Stimulated activated CD4-positive, alpha-beta T cell treated with anti-CD3 and anti-CD28 coated beads, Interleukin-1b, Interleukin-23, amount 100 ng/mL, for 4 hours (primary cell): Measurements from ENCODE around the gene DPYSL3.

ENCODE experiments used
- DNase-seq, 2 donors: peaks; one replicate each; pipeline ENCODE4 v3.0.0-alpha.2; 2020; ENCODE audit warnings: low read depth in 2 of 2

The DPYSL3 gene

DNA sequence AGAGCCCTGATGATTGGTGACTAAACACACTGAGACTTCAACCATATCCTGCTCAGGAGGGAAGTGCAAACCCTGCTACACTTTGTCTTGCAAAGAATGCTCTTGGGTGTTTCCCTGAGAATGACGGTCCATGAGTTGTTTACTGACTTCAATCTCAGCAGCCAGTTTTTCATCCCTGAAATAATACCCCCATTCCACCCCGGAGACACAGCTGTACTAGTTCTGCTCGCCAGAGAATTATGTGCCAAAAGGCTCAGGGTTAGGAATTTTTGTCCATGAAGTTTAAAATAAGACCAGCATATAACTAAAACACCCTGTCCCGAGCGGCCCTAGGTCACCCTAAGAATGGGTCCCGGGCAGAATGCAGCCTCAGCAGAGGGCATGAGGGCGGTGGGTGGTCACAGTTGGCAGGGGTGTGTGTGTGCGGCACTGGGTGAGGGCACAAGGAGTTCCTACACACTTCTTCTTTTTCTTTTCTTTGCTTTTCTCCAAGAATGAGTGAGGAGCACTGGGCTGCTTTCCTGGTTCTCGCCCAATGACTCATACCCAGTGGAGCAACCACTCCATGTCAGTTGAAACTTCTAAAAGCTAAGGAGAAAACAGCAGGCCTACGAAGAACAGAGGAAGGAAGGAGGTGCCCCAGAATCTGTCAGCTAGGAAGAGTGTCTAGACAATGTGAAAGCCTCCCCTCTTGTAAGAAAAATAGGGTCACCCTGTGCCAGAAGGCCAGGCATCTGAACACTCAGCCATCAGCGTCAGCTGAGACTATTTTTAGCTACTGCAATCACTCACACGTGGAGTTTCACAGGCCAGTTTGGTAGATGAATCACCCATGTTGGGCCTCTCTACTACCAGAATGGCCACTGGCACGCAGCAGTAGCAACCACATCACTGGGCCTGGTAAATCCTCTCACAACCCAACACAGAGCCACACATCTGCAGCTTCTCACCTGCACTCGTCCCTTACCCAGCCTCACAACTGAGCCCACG, 105.9 kb downstream of the DPYSL3 start:
- DNase-seq, result no peak

DNA sequence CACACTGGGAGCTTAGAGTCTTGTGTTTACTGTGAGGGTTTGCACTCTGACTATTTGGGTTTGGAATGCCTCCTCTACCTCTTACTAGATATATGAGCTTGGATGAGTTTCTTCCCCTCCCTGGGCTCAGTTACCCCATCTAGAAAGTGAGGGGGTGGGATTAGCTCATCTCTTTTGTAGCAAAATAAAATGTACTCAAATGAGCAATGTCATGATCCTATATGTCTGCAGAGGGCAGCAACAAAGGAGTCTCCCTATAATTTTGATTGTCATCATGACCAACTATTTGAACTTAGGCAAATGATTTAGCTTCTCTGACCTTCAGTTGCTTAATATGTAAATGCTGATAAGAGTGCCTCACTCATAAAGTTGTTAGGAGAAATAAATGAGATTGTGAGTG, 109.0 kb downstream of the DPYSL3 start:
- DNase-seq, result no peak

DNA sequence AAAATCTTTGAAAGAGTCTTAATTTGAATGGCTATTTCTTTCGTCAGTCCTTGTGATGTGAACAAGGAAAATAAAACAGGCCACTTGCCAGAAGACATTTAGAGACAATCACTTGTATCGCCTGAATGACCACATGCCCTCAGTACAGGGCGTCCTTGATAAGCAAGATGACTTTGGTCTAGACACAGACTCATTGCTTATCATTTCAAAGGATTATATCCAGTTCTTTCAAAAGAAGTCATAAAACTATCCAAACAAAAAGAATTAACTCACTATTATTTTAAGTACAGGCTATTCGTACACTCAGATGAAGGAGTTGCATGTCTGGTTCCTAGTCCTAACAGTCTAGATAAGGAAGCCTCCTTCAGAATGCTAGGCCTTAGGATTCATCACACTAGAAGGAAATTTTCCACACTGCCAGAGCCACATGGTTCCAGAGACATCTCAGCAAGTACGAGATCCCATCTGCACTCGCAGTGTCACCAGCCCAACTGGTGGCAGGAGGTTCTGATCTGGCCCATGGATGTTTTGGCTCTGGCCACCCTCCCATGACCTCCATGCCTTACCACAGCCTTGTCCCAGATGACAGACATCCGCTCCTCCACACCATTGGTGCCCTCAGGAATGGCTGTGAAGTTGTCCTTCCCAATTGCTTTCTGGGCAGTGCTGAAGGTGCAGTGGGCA, 109.6 kb downstream of the DPYSL3 start:
- DNase-seq, result no peak

DNA sequence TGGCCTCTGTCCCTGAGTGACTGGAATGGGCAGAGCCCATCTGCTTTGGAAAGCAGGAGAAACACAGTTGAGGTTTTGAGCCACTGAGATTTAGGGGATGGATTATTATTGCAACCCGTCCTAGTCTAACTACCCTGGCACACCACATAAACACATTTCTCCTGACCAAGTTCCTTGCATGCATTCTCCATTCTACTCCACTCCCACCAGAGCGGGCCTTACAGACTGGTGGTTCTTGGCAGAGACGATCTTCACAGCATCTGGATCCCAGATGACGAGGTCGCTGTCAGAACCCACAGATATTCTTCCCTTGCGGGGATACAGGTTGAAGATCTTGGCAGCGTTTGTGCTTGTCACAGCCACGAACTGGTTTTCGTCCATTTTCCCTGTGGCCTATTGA, 111.0 kb downstream of the DPYSL3 start:
- DNase-seq, result no peak

DNA sequence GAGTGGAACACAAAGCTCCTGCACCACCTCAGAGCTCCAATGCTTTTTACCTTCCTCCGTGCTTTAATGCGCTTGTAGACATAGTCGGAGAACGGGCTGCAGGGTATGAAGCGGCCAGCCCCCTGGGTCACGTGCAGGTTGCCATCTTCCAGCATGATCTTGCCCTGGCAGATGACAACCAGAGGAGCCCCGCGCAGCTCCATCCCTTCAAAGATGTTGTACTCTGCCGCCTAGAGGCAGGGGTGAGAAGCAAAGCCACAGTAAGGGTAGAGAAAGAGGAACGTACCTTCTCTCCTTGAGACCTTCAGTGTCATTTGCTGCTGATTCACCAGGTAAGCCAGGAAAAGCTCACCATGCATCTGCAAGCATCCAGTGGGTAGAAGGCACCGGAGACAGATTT, 112.3 kb downstream of the DPYSL3 start:
- DNase-seq, result no peak

DNA sequence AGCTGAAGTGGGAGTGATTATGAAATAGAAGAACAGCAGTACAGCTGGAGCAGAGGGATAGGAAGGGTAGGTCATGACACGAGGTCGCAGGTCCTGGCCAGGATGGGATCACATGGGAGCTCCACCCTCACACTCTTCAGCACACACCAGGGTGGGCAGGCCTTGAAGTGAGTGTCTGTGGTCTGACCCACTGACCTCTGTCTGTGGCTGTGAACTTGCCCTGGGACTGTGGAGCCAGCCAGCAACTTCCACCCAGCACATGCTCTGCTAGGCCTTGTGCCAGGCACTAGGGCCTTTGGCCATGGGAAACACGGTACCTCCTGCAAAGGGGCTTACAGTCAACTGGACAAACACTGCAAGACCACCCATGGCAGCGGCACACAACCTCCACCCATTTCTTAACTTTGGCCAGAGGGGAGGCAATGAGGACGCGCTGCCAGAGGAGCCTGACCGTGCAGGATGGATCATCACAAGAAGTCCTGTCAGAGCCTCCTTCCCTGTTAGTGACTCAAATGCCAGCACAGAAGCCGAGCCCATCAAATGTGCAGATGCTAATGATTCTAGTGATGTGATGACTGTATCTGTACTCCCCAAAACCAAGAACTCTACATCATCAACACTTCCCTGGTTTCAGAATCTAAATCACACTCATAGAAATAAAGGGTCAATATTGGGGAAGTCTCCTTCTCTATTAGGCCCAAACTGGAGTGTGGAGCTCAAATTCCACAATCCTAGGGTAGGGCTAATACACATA, 113.6 kb downstream of the DPYSL3 start:
- DNase-seq, result no peak

DNA sequence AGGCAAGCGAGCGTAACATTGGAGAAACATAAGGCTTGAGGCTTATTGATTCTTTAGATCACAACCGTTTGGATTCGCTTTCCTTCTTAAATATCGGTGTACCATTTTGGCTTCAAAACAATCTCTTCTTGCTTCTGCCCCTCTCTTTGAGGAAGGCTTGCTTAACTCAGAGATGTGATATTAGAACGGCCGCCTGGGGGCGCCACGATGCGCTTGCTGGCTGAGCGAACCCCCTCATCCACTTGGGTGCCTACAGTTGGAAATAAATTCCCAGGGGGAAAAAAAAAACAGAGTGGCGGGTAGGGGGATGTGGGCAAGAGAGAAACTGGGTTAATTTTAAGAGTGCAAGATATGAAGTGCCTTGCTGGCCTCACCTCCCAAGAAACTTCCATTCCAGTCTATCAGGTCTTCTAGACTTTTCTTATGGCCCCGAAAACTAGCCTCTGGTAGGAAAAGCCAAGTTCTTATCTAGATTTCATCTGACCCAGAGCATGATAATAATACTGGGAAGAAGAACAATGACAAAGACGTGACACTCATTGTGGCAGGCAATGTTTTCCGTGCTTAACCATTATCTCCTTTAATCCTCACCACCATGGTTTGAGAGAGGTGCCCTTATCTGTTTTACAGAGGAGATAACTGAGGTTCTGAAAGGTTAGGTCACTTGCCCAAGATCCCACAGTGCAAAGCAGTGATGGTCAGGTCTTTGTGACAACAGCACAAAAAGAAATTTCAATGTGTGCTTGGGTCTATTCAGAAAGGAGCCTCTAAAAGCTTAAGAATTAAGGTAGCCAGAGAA, 115.8 kb downstream of the DPYSL3 start:
- no peak for DNase-seq

DNA sequence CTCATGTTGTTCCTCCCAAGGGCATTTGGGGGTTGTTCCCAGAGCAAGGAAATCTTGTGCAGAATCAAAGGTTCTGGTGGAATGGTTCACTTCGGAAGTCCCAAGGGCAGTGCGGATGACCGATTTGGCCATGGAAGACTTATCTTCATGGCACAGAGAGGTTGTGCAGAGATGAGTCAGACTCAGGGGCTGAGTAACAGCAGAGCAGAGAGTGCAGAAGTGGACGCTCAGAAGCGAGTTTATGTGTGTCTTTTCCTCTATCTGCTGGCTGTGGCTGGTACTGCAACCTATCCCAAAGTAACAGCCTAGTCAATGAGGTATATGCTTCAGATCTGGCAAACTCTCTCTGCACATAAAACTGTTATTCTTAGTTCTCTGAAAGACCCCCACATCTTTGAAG, 118.1 kb downstream of the DPYSL3 start:
- no peak for DNase-seq

DNA sequence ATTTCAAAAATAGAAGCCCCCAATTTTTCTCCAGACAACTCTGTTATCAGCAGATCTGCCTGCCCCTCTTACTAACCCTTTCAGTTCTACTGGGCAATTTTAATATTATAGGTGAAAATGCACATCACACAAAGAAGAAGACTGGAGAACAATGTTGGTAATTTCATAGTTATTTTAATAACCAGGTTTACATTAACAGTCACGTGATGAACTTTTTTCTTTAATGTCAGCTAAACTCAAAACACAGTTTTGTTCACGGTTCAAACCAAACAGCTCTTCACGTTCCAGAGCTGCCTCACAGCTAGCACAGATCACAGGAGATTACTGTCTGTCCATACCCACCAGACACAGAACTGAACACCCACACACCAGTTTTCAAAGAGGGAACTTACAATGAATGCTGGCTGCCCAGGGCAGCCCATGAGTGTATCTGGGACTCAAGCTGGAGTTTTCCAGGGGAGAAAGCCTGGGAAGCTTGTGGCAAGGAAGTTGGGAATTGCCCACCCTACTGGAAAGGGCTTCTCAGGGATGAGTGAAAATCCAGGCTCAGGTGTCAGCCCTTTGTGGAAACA, 119.1 kb downstream of the DPYSL3 start:
- DNase-seq, result no peak

DNA sequence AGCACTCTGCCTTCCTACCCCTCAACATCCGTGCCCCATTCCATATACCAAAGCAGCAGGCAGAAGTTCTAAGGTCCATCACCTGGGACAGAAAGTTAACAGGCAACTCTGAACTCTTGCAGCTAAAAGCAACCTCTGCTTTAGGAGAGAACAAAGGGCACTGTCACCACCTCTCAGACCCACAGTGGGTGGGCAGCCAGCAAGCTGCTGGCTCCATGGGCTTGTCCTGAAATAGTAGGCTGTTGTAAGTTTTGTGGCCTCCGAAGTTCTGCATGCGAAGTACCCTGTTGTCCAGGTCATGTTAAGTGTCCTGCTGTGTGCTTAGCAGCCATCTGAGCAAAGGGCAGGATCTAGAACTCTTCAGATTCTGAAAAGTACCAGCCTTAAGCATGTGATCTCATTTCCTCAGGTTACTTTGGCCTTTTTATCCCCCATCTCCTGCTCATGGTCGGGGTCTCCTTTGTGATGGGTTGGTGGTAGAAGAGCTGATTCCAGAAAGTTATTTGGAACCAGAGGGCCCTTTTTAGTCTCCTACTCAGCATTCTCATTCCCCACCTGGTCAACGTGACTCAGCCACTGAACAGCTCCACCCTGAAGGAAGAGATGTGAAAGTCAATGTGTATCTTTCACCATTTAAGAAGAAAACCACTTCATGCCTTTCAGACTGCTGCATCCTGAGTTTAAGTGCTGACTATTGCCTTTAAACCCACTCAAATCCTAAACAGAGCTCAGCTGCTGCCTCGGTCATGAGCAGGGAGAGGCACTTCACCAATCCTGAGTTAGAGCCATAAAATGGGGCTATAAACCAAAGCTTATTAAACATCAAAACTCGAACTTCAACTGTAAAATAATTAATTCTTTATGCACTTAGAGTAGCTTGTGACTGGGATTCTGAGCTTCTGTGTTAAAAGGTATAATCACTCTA, 121.4 kb downstream of the DPYSL3 start:
- DNase-seq, result no peak

DNA sequence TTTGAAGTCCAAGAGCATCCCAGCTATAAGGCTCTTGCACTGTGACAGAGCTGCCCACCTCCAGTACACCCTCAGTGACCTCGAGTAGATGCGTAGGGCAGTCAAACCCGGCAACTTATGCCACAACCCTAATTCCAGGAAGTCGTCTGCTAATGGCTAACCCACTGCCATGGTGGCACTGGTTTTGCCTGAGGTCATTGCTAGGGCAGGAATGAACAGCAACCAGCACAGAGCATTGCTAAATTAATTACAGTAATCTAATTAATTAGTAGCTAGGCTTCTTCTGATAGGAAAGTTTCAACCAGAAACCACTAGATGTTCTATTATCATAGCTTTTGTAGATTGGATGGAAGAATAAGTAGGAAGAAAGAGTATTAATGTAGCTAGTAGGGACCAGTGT, 122.8 kb downstream of the DPYSL3 start:
- no peak for DNase-seq

DNA sequence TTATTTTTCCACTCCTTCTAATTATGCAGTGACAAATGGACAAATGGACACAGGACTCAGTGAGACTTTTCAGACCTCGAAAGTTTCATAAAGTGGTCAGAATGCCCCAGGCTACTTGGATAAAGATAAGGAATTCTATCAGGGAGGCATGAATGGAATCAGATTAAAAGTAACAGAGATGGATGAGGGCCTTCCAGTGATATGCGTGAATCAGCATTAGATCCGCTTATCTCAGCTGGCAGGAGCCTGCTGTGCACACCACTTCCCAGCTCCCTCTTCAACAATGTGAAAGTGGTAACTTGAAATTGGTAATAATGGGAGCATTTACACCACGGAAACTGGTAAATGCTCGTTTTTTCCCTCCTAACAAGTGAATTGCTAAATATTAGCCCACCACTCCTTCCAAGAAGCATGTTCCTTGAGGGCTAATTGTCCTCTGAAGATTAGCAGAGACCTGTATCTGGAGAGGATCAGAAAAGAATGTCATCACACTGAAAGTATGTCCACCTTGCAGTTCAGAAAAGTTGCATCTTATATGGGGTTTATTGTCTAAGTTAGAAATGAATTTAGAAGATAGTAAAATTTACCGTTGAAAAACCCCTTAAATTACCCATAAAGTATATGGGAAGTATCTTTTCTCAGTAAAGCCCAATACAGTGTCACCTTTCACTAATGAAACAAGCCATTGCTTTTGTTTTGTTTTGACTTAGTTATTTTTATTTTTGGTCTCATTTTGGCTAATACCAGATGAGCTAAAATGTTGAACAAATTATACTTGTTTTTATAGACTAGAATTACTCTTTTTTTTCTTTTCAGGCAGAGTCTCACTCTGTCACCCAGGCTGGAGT, 125.3 kb downstream of the DPYSL3 start:
- no peak for DNase-seq

DNA sequence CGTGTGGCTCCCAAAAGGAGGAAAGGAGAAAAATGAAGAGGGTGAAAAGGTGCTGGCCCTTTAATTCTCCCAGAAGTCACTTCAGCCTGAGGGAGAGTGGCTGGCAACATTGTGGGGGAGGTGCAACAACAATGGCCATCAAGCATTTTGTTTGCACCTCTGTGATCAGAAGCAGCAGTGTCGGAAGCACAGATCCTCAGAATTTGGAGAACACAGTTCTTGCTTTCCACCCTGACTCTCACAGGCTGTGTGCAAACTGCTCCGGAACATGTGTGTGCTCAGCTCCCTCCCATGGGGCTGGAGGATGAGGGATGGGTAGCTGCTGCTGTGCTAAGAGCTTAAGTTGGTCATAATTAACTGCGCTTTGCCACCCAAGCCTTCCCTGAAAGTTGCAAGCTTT, 127.1 kb downstream of the DPYSL3 start:
- DNase-seq, result no peak

DNA sequence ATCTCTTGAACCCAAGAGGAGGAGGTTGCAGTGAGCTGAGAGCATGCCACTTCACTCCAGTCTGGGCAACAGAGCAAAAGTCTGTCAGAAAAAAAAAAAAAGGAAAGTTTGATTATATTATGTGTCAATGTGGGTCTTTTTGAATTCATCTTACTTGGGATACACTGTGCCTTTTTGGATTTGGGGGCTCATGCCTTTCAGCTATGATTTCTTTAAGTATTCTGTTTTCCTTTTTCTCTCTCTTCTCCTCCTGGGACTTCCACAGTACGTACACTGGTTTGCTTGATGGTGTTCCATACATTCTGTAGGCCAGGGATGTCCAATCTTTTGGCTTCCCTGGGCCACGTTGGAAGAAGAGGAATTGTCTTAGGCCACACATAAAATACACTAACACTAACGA, 128.3 kb downstream of the DPYSL3 start:
- DNase-seq, result no peak

DNA sequence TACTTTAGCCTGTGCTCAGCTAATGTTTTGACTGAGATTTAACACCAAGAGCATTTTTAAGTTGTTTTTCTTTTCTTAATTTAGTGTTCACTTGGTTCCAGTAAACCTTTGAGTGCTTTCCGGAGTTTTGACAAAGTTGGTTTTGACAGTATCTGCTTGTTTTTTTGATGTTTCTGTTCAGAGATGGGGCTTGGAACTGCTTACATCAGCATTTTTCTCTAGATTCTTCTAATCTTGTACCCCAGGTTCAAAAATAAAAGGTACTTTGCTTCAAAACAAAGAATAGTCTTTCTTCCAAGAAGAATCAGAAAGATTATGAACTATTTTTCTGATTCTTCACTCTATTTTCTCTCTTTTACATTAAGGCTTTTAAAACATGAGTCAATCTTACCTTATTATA, 132.2 kb downstream of the DPYSL3 start:
- DNase-seq, result no peak

DNA sequence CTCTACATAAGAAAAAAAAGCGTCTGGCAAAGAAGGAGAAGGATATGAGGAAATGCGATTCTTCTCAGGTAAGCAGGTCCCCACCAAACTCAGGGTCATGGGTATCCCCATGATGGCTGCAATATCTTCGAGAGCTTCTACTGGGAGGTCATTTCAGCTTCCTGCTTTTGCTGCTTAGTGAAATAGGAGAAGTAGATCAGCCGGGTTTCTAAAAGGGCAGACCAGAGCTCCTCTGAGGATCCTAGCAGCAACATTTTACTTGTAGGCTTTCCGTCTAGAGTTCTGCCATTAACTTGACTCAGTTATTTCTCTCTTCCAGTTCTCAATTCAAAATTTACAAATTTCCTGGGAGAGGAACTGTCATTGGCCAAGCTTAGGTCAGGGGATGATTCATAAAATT, 134.7 kb downstream of the DPYSL3 start:
- DNase-seq, result no peak

DNA sequence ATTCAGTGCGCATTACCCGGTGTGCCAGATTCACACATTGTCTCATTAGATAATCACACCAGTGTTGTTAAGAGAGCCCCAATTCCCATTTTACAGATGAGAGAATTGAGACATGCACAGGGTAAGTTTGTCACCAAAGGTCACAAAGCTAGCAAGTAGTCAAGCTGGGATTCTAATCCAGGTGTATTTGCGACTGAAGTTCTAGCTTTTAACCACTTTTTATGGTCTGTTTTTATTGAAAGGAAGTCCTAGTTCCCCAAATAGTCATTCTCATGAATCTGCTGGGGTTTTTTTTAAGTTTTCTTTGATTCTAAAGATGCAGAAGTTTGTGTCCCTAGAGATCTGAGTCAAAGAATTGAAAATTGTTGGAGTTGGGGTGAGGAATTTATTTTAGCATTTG, 136.5 kb downstream of the DPYSL3 start:
- no peak for DNase-seq

DNA sequence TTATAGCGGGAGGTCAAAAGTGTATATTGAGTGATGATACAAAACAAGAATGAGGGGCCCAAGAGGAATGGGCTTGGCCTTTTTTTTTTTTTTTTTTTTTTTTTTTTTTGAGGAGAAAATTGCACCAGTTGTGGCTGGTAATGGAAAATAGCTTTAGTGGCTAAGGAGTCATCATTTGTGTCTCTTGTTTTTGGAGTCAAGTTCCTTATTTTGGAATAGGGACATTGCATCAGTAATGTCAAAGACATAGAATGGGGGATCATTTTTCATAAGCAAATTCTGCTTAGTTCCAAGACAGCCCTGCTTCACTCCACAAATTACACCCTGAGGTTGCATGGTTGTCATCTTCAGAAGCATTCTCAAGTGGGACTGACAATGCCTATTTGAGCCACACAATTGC, 137.7 kb downstream of the DPYSL3 start:
- DNase-seq, result no peak

DNA sequence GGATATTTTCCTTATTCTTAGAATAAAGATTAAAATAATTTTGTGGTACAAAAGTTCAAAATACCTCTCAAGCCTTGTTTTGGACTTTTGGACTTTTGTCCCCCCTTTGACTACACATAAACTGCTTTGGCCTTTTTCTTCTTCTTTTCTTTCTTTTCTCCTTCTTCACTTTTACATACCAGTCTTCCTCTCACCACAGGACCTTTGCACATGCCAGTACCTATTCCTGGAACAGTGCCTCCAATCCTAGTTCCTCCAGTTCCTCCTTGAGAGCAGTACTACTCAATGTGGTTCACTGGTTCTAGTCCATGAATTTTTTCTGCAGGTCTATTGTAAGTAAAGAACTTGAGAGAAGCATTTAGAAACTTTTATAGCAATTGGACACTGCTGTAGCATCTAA, 138.6 kb downstream of the DPYSL3 start:
- no peak for DNase-seq
